GM18861 (cell line): Measurements from ENCODE around the gene FMNL1.
"Not testable (repeated sequence)": the region's sequence is repeated elsewhere in the genome, so short reads cannot be mapped to it uniquely, and the experiment has no call there.

Experiments used
- ATAC-seq: cut with Tn5 transposase; IDR thresholded peaks from one replicate; pipeline ENCODE4 v1.9.1; 2021; ENCODE audit not compliant: unreplicated experiment

FMNL1 gene, protein sequence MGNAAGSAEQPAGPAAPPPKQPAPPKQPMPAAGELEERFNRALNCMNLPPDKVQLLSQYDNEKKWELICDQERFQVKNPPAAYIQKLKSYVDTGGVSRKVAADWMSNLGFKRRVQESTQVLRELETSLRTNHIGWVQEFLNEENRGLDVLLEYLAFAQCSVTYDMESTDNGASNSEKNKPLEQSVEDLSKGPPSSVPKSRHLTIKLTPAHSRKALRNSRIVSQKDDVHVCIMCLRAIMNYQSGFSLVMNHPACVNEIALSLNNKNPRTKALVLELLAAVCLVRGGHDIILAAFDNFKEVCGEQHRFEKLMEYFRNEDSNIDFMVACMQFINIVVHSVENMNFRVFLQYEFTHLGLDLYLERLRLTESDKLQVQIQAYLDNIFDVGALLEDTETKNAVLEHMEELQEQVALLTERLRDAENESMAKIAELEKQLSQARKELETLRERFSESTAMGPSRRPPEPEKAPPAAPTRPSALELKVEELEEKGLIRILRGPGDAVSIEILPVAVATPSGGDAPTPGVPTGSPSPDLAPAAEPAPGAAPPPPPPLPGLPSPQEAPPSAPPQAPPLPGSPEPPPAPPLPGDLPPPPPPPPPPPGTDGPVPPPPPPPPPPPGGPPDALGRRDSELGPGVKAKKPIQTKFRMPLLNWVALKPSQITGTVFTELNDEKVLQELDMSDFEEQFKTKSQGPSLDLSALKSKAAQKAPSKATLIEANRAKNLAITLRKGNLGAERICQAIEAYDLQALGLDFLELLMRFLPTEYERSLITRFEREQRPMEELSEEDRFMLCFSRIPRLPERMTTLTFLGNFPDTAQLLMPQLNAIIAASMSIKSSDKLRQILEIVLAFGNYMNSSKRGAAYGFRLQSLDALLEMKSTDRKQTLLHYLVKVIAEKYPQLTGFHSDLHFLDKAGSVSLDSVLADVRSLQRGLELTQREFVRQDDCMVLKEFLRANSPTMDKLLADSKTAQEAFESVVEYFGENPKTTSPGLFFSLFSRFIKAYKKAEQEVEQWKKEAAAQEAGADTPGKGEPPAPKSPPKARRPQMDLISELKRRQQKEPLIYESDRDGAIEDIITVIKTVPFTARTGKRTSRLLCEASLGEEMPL

DNA sequence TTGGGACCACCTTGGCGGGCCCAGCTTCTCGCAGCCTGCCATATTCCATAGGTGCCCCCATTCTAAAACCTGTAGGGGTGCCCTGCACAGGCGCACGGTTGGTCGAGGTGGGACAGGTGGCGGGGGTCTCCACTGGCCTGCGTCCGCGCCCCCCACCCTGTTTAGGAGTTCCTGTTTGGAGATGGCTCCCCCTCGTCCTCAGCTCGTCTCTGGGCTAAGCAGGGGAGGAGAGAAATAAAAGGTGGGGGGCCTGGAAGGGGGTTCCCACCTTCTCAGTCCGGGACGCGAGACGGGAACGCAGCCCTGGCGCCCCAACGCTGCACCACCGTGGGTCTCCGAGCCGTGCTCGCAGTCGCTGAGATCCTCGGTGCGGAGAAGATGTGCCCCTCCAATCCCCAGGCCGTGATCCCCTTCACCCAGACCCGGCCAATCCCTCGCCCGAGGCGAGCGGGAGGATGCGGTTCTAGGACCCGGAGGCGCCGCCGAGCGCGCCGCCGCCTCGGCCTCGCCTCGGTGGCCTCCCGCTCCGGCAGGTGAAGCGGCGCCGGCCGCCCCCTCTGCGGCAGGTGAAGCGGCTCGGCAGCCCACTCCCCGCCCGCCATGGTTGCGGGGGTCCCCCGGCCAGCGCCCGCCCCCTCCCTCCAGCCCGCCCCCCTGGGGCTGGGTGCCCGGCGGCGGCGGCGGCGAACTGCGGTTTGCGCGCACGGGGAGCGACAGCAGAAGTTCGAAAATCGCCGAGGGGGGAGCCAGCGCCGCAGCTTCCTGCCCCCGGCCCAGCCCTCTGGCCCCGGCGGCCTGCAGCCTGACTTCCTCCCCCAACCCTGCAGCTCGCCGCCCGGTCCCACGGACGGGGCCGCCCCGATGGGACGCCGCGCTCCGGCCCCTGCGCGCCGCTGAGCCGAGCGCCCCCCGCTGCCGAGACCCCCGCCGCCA is at the start of gene FMNL1:
FMNL1 (plus strand) TSS at position 805 of the 933 bp plus-strand sequence. CDS start 240 bp downstream, outside the sequence.
- no peak for ATAC-seq

- ATAC-seq = no peak
These were observed 49.5 kb upstream of the FMNL1 start for GRCh38 chr17:45172232-45172540.

DNA sequence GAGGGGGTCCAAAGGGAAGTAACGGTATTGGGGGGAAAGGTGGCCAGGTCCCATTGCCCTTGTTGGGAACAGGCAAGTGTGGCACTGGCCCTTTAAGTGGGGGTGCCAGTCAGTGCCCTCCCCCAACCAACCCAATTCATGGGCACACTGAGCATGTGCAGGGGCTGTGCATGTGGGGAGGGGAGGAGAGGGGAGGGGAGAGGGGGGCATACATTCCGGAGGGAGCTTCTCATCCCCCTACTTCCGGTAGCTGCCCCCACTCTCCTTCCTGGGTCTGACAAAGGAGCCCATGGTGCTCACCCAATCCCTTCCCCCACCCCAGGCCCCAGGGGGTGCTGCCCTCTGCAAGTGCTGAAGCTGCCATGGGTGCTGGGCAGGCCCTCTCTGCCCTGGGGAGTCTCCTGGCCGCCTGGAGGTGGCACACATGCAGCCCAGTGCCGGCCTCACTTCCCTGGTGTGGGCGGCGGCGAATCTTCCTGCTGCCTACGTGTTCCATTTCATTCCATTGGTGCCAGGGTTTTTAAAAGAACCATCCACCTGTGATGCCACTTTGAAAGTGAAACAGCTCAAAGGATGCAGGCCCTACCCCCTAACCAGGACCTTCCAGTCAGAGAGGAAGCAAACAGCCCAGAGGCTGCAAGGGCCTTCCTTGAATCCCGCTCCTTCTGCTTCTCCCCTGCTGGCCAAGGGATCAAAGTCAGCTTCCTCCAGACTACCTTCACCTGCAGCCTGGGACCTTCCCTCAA is 49.0 kb upstream of the FMNL1 start:
- ATAC-seq = no peak

DNA sequence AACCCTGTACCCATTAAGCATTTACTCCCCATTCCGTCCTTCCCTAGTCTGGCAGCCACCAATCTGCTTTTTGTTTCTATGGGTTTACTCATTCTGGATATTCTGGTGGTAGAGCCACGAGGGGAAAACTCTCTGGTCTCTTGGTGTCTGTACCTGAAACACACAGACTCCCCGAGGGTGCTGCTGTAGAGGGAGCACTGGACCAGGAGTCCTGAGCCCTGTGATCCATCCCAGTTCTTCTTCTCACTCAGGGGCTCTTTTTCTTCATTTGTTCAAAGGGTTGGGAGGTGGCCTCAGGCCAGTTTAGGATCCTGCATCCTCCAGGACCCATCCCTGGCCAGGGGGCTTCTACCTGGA is 45.9 kb upstream of the FMNL1 start:
- ATAC-seq = no peak

DNA sequence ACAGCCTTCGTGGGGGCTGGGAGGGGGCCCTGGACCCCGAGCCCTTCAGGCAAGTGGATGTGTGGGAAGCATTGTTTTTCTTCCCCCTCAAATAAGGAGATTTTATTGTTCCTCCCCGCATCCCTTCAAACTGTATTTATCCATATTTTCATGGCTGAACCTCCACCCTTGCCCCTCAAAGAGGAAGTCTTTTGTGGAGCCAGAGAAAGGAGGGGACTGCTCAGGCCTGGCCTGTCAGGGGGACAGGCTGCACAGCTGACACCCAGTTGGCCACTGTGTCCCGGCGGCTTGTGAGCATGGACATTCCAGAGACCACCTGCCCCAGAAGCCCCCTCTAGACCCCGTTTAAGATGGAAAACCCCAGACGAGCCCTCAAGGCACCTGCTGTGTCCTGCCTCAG is 44.1 kb upstream of the FMNL1 start:
- no peak for ATAC-seq

- ATAC-seq = no peak
These were observed 37.5 kb upstream of the FMNL1 start for GRCh38 chr17:45184144-45184543.

DNA sequence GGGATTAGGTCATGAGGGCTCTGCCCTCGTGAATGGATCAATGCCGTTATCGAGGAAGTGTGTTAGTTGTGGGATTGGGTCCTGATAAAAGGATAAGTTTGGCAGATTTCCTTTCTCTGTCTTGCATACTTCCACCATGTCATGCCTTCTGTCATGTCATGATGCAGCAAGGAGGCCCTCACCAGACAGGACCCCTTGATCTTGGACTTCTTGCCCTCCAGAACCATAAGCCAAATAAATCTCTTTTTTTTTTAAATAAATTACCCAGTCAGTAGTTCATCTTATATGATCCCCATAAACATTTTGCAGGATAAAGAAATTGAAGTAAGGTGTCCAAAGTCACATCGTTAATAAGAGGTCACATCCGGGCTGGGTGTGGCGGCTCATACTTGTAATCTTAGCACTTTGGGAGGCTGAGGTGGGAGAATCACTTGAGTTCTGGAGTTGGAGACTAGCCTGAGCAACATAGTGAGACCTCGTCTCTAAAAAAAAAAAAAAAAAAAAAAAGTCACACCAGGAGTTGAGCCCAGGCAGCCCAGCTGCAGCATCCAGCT is 34.8 kb upstream of the FMNL1 start:
- no peak for ATAC-seq

DNA sequence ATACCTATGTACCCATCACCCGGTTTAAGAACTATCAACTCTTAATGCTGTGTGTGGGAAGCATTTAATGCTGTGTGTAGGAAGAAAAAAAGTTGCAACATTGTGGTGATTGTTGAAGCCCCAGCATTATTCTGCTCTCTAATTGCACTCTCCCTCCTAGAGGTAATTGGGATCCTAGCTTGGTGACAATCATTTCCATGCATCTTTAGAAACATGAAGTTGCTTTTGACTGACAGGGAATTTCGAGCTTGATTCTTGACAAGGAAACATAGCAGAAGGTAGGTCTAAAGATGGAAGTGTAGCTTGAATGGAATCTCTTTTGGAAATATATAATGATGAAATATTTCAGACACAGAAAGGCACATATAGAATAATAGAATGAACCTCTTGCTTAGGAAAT is 32.7 kb upstream of the FMNL1 start:
- no peak for ATAC-seq

- no peak for ATAC-seq
These were observed 31.0 kb upstream of the FMNL1 start for GRCh38 chr17:45190503-45191255.

DNA sequence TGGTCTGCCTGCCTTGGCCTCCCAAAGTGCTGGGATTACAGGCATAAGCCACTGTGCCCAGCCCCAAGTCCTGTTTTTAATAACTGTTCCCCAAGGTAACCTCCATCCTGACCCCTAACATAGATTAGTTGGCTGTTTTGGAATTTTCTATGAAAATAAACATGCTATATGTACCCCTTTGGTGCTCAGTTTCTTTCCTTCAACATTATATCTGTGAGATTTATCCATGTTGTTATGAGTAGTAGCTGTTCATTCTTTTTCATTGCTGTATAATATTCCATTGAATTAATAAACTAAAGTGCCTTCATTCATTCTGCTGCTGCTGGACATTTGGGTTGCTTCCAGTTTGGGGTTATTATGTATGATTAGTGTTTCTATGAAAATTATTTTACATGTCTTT is 26.3 kb upstream of the FMNL1 start:
- no peak for ATAC-seq

- ATAC-seq = no peak
These were observed 24.6 kb upstream of the FMNL1 start for GRCh38 chr17:45197108-45197507.

DNA sequence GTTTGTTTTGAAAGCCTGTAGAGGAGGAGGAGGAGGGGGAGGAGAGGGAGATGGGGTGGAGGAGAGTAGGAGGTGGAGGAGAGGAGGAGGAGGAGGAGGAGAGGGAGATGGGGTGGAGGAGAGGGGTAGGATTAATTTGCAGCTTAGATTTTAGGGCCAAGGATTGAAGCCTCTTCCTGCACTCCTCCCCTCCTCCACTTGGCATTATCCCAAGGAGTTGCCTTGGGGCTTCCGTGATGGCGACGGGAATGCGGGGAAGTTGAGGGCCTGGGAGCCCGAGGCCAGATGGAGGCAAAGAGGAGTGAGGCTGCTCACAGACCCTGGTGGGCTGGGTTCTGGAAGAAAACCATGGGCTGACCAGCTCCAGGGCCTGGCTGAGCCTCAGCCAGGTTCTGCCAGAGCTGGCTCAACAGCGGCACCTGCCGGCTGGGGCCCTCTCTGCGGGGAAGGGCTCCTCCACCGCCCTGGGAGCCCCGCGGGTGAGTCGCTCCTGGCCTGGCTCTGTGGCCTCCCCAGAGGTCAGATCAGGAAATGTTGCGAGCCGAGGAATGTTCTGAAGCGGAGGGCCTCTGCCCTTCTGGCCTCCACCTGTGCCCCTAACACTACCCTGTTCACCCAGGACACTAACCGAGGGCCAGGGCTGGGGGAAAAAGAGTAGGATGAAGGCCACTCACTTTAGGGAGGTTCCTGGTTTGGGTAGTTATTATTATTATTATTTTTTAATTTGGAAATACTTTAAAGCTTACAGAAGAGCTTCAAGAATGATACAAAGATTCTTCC is 23.9 kb upstream of the FMNL1 start:
- peak; percentile 83 for ATAC-seq

DNA sequence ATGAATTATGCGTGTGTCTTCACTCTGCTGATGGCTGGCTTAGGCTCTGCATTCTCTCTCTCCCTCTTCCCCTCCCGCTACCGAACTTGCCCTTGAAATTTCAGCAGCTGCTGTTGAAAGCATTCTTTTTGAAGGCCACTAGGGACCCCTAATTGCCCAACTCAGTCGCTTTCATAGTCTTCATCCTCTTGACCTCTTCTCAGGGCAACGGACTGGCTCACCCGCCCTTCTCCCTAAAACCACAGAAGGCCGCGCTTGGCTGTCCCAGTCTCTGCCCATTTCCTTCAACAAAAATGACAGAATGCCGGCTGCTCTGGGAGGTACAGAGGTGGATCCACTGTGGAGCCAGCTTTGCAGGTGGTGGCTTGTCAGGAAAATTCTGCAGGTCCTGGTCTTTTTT is 21.0 kb upstream of the FMNL1 start:
- no peak for ATAC-seq

DNA sequence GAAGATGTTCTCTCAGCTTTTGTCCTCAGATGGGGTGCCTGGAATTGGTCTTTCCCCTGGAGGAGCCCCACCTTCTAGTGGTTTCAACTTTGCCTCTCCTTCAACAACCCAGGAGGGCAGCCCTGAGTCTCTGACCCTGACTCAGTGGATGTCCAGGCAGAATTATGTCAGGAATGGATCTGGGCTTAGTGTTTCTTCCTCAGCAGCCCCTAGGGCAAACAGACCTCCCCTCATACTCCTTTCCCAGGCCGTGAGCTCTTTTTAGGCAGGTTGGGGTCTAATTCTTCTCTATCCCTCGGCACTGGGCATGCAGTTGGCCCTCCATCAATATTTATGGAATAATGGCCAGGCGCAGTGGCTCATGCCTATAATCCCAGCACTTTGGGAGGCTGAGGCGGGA is 20.2 kb upstream of the FMNL1 start:
- ATAC-seq = no peak

DNA sequence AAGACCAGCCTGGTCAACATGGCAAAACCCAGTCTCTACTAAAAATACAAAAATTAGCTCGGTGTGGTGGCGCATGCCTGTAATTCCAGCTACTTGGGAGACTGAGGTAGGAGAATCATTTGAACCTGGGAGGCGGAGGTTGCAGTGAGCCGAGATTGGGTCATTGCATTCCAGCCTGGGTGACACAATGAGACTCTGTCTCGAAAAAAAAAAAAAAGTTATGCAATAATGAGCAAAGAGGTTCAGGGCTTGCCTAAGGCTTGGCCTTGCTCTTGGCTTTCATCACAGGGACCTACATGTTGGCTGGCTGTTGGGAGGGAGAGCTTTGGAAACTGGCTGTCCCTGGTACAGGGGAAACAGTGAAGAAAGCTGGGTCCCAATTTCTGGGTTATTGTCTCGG is 19.8 kb upstream of the FMNL1 start:
- ATAC-seq = not testable (repeated sequence)

- no peak for ATAC-seq
These were observed 2.6 kb upstream of the FMNL1 start for GRCh38 chr17:45218895-45219661.

- no peak for ATAC-seq
These were observed 1.6 kb upstream of the FMNL1 start for GRCh38 chr17:45220079-45220478.

- ATAC-seq = no peak
These were observed 266 bp downstream of the FMNL1 start for GRCh38 chr17:45222014-45222288.
